ENCODE results near the gene SCRT2.

The SCRT2 gene

GRCh38 chr20:704726-705125 is 29.1 kb upstream of the SCRT2 start:
- ATAC-seq (ENCODE audit: insufficient read depth, low read depth): no peak
- no peaks in the 10 kb centered on the region for H3K36me3 ChIP-seq (ENCODE audit: insufficient read depth, low read length)
- TF ChIP-seq EZH2 (IDR thresholded peaks at IDR 0.05; ENCODE audit: borderline replicate concordance, low read depth, low read length, severe bottlenecking): no peak
- TF ChIP-seq, protein P1, sequence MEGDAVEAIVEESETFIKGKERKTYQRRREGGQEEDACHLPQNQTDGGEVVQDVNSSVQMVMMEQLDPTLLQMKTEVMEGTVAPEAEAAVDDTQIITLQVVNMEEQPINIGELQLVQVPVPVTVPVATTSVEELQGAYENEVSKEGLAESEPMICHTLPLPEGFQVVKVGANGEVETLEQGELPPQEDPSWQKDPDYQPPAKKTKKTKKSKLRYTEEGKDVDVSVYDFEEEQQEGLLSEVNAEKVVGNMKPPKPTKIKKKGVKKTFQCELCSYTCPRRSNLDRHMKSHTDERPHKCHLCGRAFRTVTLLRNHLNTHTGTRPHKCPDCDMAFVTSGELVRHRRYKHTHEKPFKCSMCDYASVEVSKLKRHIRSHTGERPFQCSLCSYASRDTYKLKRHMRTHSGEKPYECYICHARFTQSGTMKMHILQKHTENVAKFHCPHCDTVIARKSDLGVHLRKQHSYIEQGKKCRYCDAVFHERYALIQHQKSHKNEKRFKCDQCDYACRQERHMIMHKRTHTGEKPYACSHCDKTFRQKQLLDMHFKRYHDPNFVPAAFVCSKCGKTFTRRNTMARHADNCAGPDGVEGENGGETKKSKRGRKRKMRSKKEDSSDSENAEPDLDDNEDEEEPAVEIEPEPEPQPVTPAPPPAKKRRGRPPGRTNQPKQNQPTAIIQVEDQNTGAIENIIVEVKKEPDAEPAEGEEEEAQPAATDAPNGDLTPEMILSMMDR (IDR thresholded peaks at IDR 0.05; ENCODE audit: borderline replicate concordance, extremely low read depth, low read length, poor library complexity, severe bottlenecking): no peak
- no peak overlapping the region for H3K27ac ChIP-seq (ENCODE audit: low read length)
- peaks cover 7% of the 10 kb centered on the region for H3K27me3 ChIP-seq (ENCODE audit: insufficient read depth, low read length, poor library complexity)
- H3K9ac ChIP-seq (ENCODE audit: low read depth, low read length): no peak overlapping the region
- no peaks in the 10 kb centered on the region for H4K20me1 ChIP-seq (ENCODE audit: insufficient read depth, low read length)
- no peak overlapping the region for H3K4me2 ChIP-seq (ENCODE audit: insufficient read depth, low read length)
- DNase-seq: no peak
- no peaks in the 10 kb centered on the region for H3K79me2 ChIP-seq (ENCODE audit: insufficient read depth, low read length)
- no peak overlapping the region for H3K4me3 ChIP-seq (ENCODE audit: low read depth in 1 of 2, low read length in 2 of 2)
- no peaks in the 10 kb centered on the region for H3K4me1 ChIP-seq (ENCODE audit: insufficient read depth, low read length)
- H2AFZ ChIP-seq (ENCODE audit: low read depth, low read length): no peak overlapping the region
- H3K9me3 ChIP-seq (ENCODE audit: insufficient read depth, low read length, severe bottlenecking): peaks cover 3% of the 10 kb centered on the region

DNA sequence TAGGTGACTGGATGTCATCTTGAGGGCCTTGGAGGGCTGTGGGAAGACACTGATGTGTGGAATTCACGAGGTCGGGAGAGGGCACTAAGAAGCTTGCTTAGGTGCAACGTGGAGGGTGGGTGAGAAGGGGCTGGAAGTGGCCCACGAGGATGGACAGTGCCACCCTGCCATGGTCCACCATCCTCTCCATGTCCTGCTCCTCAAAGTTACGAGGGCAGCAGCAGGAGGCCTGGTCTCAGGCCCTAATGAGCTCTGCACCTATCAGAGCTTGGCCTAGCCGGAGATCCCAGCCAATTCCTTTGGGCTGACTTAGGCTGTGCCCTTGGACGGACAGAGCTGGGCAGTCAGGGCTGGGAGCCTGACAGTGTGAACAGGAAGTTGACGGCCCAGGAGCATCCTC is 27.8 kb upstream of the SCRT2 start:
- no peaks in the 10 kb centered on the region for H3K9me3 ChIP-seq (ENCODE audit: insufficient read depth, low read length, severe bottlenecking)
- H3K36me3 ChIP-seq (ENCODE audit: insufficient read depth, low read length): no peaks in the 10 kb centered on the region
- TF ChIP-seq EZH2 (IDR thresholded peaks at IDR 0.05; ENCODE audit: borderline replicate concordance, low read depth, low read length, severe bottlenecking): no peak
- TF ChIP-seq, protein P1 (IDR thresholded peaks at IDR 0.05; ENCODE audit: borderline replicate concordance, extremely low read depth, low read length, poor library complexity, severe bottlenecking): no peak
- no peak overlapping the region for H3K27ac ChIP-seq (ENCODE audit: low read length)
- H3K4me2 ChIP-seq (ENCODE audit: insufficient read depth, low read length): no peak overlapping the region
- H2AFZ ChIP-seq (ENCODE audit: low read depth, low read length): no peak overlapping the region
- no peak overlapping the region for H3K9ac ChIP-seq (ENCODE audit: low read depth, low read length)
- no peaks in the 10 kb centered on the region for H4K20me1 ChIP-seq (ENCODE audit: insufficient read depth, low read length)
- H3K79me2 ChIP-seq (ENCODE audit: insufficient read depth, low read length): no peaks in the 10 kb centered on the region
- H3K4me3 ChIP-seq (ENCODE audit: low read depth in 1 of 2, low read length in 2 of 2): no peak overlapping the region
- H3K27me3 ChIP-seq (ENCODE audit: insufficient read depth, low read length, poor library complexity): peaks cover 7% of the 10 kb centered on the region
- ATAC-seq (ENCODE audit: insufficient read depth, low read depth): no peak
- DNase-seq: no peak
- H3K4me1 ChIP-seq (ENCODE audit: insufficient read depth, low read length): no peaks in the 10 kb centered on the region

- no peak for DNase-seq
- Histone ChIP-seq H2AFZ (ENCODE audit: low read depth, low read length) (no peak overlapping the region), H3K27me3 (ENCODE audit: insufficient read depth, low read length, poor library complexity) (peaks cover 7% of the 10 kb centered on the region), H3K9ac (ENCODE audit: low read depth, low read length) (no peak overlapping the region), H3K4me2 (ENCODE audit: insufficient read depth, low read length) (no peak overlapping the region), H3K9me3 (ENCODE audit: insufficient read depth, low read length, severe bottlenecking) (no peaks in the 10 kb centered on the region), H3K4me1 (ENCODE audit: insufficient read depth, low read length) (no peaks in the 10 kb centered on the region), H3K36me3 (ENCODE audit: insufficient read depth, low read length) (no peaks in the 10 kb centered on the region), H3K4me3 (ENCODE audit: low read depth in 1 of 2, low read length in 2 of 2) (no peak overlapping the region), H3K79me2 (ENCODE audit: insufficient read depth, low read length) (no peaks in the 10 kb centered on the region), H4K20me1 (ENCODE audit: insufficient read depth, low read length) (no peaks in the 10 kb centered on the region), H3K27ac (ENCODE audit: low read length) (no peak overlapping the region)
- TF ChIP-seq, protein P1 (IDR thresholded peaks at IDR 0.05; ENCODE audit: borderline replicate concordance, extremely low read depth, low read length, poor library complexity, severe bottlenecking): no peak
- no peak for TF ChIP-seq EZH2 (IDR thresholded peaks at IDR 0.05; ENCODE audit: borderline replicate concordance, low read depth, low read length, severe bottlenecking)
- no peak for ATAC-seq (ENCODE audit: insufficient read depth, low read depth)
Observed at GRCh38 chr20:703006-703405, 27.4 kb upstream of the SCRT2 start.

Data from DND-41 (cell line).